ENCODE data around the gene PRXL2B.

GRCh38 chr1:2597441-2598328 lies 11.1 kb downstream of the PRXL2B start:
- TF ChIP-seq CTCF (IDR thresholded peaks at IDR 0.05; ENCODE audit: low read length) (no peak), EZH2 (optimal IDR thresholded peaks at IDR 0.05; ENCODE audit: low read depth, low read length) (no peak), EZH2phosphoT487 (IDR thresholded peaks at IDR 0.05; ENCODE audit: low read length) (no peak)

All from MM.1S (cell line).